GM18498 (cell line): Measurements from ENCODE around the gene FAM135A.
"Not testable (repeated sequence)": the region's sequence is repeated elsewhere in the genome, so short reads cannot be mapped to it uniquely, and the experiment has no call there.

ENCODE experiments used
- ATAC-seq: cut with Tn5 transposase; IDR thresholded peaks from one replicate; pipeline ENCODE4 v1.9.1; 2021; ENCODE audit warnings: mild to moderate bottlenecking, moderate library complexity; ENCODE audit not compliant: unreplicated experiment

Gene FAM135A

DNA sequence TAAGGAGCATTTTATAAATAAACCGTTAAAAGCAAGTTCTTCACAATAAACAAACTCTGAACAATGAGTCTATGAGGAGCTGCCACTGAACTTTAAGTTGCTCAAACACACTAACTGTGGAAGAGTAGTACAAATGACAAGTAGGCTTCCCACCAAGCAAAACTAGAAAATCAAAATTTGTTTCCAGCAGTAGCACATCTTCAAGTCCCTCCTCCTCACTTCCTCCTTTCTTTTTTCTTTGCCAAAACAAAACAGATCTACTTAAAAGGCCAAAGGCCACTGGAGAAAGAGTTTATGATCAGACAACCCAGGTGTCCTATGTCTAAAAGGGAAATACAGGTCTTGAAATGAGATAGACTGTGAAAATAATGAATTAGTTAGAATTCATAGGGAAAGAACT, 17.1 kb upstream of the FAM135A start:
- no peak for ATAC-seq

GRCh38 chr6:70396796-70397729, 16.2 kb upstream of the FAM135A start:
- ATAC-seq = no peak

GRCh38 chr6:70398783-70399728, 14.3 kb upstream of the FAM135A start:
- ATAC-seq = no peak

DNA sequence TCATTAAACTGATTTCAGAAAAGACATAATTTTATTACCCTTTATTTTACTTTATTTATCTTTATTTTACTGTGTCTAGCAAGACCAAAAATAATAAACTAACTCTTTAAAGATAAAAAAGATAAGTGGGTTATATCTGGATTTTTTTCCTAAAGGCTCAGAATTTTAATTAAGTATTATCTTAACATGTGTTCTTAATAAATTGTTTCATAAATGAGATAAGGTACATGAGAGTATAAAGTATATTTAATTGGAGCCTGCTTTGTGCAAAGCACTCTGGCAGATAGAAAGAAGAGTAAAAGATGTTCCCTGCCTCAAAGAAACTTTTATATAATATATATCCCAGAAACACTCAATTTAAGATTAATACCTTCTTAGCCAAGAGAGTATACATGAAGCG, 8.7 kb upstream of the FAM135A start:
- no peak for ATAC-seq

DNA sequence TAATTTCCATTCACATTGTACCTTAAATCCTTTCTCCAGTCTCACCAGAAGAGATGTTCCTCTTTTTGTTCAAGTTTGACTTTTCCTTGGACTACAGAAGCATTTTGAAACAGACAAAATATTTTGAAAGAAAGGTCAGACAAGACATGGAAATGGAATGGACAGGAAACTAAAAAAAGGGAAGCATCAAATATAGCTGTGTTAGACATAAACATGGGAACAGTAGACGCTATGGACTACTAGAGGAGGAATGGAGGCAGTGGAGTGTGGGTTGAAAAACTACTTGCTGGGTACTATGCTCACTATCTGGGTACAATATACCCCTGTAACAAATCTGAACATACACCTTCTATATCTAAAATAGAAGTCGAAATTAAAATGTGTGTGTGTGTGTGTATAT, 4.1 kb upstream of the FAM135A start:
- no peak for ATAC-seq

GRCh38 chr6:70411542-70412251, 1.6 kb upstream of the FAM135A start:
- ATAC-seq = no peak

DNA sequence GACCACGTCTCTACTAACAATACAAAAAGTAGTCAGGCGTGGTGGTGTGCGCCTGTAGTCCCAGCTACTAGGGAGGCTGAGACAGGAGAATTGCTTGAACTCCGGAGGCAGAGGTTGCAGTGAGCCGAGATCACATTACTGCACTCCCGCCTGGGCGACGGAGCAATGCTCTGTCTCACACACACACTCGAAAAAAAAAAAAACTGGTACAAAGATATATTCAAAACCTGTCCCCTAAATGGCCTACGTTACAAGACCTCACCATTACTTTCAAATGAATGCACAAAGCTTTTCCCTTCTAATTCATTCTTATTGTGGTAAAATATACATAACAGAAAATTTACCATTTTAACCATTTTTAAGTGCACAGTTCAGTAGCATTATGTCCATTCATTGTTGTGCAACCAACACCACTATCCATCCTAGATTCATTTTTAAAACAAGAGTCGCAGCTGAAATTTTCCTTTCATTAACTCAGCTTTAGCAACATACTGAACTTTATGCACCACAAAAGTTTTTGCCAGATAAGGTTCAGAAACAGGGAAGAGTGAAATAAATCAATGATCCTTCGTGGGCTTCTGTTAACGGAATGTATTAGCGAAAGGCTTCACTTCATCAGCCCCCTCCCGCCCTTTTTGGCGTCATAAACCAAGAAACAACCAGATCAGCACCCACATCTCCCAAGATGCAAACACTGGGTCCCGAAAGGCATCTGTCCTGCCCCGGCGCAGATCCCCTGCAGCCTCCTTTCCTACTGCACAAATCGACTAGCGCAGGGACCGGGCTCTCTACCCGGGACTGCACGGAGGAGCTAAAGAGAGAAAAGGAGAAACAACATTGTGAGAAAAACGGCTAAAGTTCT, 825 bp upstream of the FAM135A start:
- ATAC-seq = peak; percentile 25

DNA sequence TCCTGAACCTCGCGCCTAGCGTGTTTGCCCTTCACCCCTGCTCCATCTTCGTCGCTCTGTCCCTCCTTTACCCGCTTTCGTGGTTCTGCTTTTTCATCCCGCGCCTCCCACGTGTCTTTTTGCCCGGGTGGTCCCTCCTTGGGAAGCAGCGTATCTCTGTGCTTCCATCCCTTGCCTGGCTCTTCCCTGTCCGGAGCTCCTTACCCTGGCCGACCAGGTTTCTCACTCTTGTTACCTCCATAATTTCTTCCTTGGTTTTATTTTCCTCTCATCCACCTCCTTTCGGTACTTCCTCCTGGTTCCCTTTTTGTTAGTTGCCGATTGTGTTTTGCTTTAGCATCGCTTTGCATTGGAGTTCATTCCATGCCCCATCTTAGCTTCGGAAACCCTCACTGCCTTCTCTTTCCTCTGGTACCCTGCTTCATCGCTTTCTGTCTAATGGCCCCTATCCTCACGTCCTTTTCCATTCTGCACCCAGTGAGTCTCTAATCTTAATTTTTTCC, 735 bp downstream of the FAM135A start:
- ATAC-seq = no peak

GRCh38 chr6:70414813-70415212, 1.5 kb downstream of the FAM135A start:
- no peak for ATAC-seq

DNA sequence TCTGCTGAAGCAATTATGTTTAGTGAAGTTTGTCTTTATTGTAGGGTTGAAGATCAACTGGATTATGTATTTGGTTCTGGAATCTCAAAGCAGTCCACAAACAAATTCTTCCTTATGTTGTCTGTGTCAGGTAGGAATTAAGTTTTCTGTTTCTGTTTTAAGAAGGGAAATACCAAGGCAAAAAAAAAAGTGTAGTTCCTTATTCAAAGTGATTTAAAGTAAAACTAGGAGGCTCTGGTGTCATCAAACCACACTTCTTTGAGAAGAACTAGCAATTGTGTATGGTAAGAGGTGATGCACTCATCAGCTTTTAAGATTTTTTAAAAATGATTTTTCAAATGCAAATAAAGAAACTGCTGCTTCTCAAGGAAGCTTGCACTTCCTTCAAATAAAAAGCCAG, 1.9 kb downstream of the FAM135A start:
- no peak for ATAC-seq

GRCh38 chr6:70415660-70416059, 2.4 kb downstream of the FAM135A start:
- ATAC-seq = no peak

- no peak for ATAC-seq
Measured at GRCh38 chr6:70421509-70421908, 8.2 kb downstream of the FAM135A start.

GRCh38 chr6:70423189-70424134, 10.2 kb downstream of the FAM135A start:
- no peak for ATAC-seq

DNA sequence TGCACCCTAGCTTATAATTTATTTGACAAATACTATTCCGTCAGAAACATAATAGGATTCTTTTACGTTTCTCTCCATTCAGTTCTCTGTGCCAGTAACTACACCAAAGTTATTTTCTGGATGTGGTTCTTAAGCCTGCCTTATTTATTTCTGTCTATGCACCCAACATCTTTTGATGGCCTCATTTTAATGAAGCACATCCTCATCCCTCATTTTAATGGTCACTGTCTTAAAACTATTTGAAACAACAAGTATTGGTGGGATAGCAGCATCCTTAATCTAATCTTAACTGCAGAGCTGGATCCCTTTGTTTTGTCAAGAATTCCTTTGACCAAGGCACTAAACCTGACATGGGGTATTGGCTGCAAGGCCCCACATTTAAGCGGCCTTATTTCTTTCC, 11.0 kb downstream of the FAM135A start:
- no peak for ATAC-seq

DNA sequence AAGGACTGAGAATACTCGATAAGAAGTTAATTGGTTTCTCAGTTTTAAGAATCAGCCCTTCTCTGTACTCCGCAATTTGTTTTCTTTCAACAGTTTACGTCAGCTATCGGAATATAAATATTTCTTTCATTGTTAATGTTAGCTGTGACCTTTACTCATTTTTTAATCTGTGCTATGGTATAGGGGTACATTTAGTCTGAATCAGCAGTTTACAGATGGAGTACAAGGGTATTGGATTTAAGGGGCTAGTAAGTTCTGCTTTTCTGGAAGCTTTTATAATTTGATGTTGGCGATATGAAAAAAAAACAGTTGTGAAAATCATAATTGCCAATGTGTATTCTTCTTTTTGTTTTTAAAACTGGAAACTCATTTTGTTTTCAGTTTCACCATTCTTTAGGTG, 23.0 kb downstream of the FAM135A start:
- ATAC-seq = no peak

DNA sequence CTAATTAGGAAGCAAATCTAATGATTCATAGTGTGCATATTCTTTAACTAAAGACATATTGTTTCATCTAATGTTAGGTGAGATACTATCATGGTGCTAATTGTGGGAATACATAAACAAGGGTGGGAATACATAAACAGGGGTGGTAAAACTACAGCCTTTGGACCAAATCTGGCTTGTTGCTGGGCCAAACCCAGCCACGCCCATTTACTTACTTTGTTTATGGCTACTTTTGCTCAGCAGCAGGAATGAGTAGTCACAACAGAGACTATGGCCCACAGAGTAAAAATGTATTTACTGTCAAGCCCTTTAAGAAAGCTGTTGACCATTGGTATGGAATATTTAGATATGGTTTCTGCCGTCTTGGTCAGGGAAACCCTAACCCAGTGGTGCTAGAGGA, 31.7 kb downstream of the FAM135A start:
- no peak for ATAC-seq

DNA sequence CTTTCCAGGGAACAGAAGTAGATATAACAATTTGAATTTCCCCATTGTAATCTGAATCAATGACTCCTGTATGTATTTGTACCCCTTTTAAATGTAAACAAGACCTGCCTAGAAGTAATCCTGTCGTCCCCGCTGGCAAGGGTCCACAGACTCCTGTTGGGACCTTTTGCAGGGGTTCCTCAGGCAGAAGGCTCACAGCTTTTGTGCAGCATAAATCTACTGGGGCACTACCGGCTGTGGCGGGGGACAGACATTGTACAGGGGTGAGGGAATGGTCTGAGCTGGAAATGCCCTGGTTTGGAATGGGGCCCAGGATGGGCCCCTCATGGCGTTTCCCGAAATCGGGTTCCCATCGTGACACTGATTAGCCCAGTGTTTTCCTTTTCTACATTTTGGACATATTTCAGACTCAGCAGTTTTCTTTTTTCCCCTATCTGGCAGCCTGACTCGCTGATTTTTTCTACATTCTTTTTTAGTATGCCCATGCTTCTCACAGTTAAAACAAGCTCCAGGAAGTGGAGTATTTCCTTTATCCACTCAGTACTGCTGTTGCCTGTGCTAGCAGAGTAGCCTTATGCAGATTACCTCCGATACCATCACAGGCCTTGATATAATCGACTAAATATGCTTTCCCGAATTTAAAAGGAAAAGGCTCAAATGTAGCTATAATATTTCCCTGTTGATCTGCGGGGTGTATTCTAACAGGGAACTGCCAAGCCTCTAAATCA, 34.2 kb downstream of the FAM135A start:
- ATAC-seq = not testable (repeated sequence)

DNA sequence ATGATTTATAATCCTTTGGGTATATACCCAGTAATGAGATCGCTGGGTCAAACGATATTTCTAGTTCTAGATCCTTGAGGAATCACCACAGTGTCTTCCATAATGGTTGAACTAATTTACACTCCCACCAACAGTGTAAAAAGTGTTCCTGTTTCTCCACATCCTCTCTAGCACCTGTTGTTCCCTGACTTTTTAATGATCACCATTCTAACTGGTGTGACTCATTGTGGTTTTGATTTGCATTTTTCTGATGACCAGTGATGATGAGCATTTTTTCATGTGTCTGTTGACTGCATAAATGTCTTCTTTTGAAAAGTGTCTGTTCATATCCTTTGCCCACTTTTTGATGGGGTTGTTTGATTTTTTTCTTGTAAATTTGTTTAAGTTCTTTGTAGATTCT, 40.6 kb downstream of the FAM135A start:
- not testable (repeated sequence) for ATAC-seq
